Panc1 (cell line): Measurements from ENCODE around the gene PLXNC1. TPM values are rescaled to one million over a fixed set of nuclear protein-coding genes. Genes with fewer than 3 reads are reported as not detected.

Experiments used
- ATAC-seq: fragments of 200-7000 bp; cut with Tn5 transposase; 2 replicates; pipeline ENCODE4 v1.9.1; 2020; ENCODE audit warnings: mild to moderate bottlenecking, moderate library complexity
- BruUV-seq: library from RNA; stranded (reverse); fragments of 400-500 nt; replicated peaks from 2 replicates; lab custom pipeline; 2021; lab: Mats Ljungman, UMichigan
- CTCF ChIA-PET: fragments of 300-600 bp; sonication (Branson Sonifier 250); formaldehyde crosslinking; loops from one replicate; lab custom pipeline; 2022; ENCODE audit warnings: antibody characterized with exemption; lab: Charles Lee
- POLR2A ChIA-PET: fragments of 300-600 bp; sonication (Branson Sonifier 250); formaldehyde crosslinking; loops from one replicate; lab custom pipeline; 2022; ENCODE audit warnings: antibody characterized with exemption; lab: Charles Lee
- DNase-seq: peaks from one replicate; pipeline ENCODE4 v3.0.0-alpha.2; 2010; ENCODE audit warnings: low read depth, low spot score
- H3K27ac ChIP-seq: 2 replicates; pipeline ENCODE4 v1.5.1; 2011; ENCODE audit warnings: mild to moderate bottlenecking, low read length, inconsistent platforms
- H3K27me3 ChIP-seq: fragments of 200-500 bp; sonication (Bioruptor generic); 2 replicates; pipeline ENCODE4 v1.6.0; 2014; ENCODE audit warnings: low read length, inconsistent platforms; ENCODE audit not compliant: control insufficient read depth, insufficient read depth
- H3K36me3 ChIP-seq: fragments of 200-500 bp; sonication (Bioruptor generic); 2 replicates; pipeline ENCODE4 v1.5.1; 2014; ENCODE audit warnings: inconsistent platforms, mild to moderate bottlenecking, low read length, moderate library complexity; ENCODE audit not compliant: control insufficient read depth, insufficient read depth
- H3K4me1 ChIP-seq: 2 replicates; pipeline ENCODE4 v1.5.1; 2011; ENCODE audit warnings: inconsistent platforms, mild to moderate bottlenecking, low read length, moderate library complexity; ENCODE audit not compliant: control insufficient read depth, insufficient read depth
- H3K4me3 ChIP-seq, 2 experiments: 2 replicates each; pipeline ENCODE4 v1.5.1; 2011 to 2012; ENCODE audit warnings: low read depth in 2 of 2, low read length in 2 of 2, mild to moderate bottlenecking in 2 of 2, inconsistent platforms in 1 of 2, moderate library complexity in 1 of 2
- H3K9me3 ChIP-seq: fragments of 200-500 bp; sonication (Bioruptor generic); 2 replicates; pipeline ENCODE4 v1.5.1; 2014; ENCODE audit warnings: low read depth, mild to moderate bottlenecking, inconsistent platforms, low read length, moderate library complexity; ENCODE audit not compliant: control insufficient read depth, insufficient read depth
- POLR2AphosphoS5 ChIP-seq: IDR thresholded peaks from 2 replicates; pipeline ENCODE4 v1.6.1; 2012; ENCODE audit warnings: mild to moderate bottlenecking, low read depth, low read length, moderate library complexity
- SIN3A ChIP-seq: IDR thresholded peaks from 2 replicates; pipeline ENCODE4 v1.6.1; 2012; ENCODE audit warnings: low read depth, mild to moderate bottlenecking, low read length, moderate library complexity, borderline replicate concordance; ENCODE audit not compliant: insufficient read depth
- TCF7L2 ChIP-seq: IDR thresholded peaks from 2 replicates; pipeline ENCODE4 v1.6.1; 2011; ENCODE audit warnings: mild to moderate bottlenecking, low read depth, low read length, inconsistent platforms
- in situ Hi-C: cut with HindIII; loops from 2 replicates; pipeline ENCODE4 v1.10.0; 2016; ENCODE audit warnings: low sequenced_read_pairs, low pct_unique_long_range_greater_than_20kb
- intact Hi-C: fragments of 100-400 bp; cut with micrococcal nuclease; formaldehyde crosslinking; loops from one replicate; pipeline ENCODE4 v1.10.0; 2022; ENCODE audit not compliant: unreplicated experiment
- total RNA-seq: library from RNA; stranded (reverse); gene quantifications from one replicate; pipeline ENCODE4 v1.2.1, GENCODE V29; 2021; ENCODE audit not compliant: unreplicated experiment
- TF ChIP-seq, protein P1 (sequence below), 2 experiments: IDR thresholded peaks; 2 replicates each; pipeline ENCODE4 v1.6.1; 2011 to 2012; ENCODE audit warnings: low read depth in 2 of 2, control low read depth in 1 of 2, low read length in 1 of 2, mild to moderate bottlenecking in 1 of 2, moderate library complexity in 1 of 2; ENCODE audit not compliant: insufficient read depth in 1 of 2
- TF ChIP-seq, protein P2 (sequence below): fragments of 450-650 bp; IDR thresholded peaks from 2 replicates; pipeline ENCODE4 v1.5.1; 2017; ENCODE audit warnings: mild to moderate bottlenecking

Gene PLXNC1
- total RNA-seq, 1 experiment from 2014 or later = 0.57 TPM

- ATAC-seq = no peak
- H3K4me3 ChIP-seq = no peak overlapping the region
- no peaks in the 10 kb centered on the region for H3K36me3 ChIP-seq
Measured at GRCh38 chr12:94254270-94254669, 105.9 kb downstream of the PLXNC1 start.

GRCh38 chr12:94255006-94255405, 106.6 kb downstream of the PLXNC1 start:
- in situ Hi-C loops = no loop called here
- DNase-seq = no peak
- H3K36me3 ChIP-seq = no peaks in the 10 kb centered on the region
- no TSS peak for BruUV-seq
- CTCF ChIA-PET = no interaction called here
- H3K4me1 ChIP-seq = no peaks in the 10 kb centered on the region
- POLR2A ChIA-PET = no interaction called here
- intact Hi-C loops = no loop called here
- no peak overlapping the region for H3K27ac ChIP-seq
- ATAC-seq = no peak
- H3K9me3 ChIP-seq = no peaks in the 10 kb centered on the region
- no peak overlapping the region for H3K4me3 ChIP-seq
- H3K27me3 ChIP-seq = no peaks in the 10 kb centered on the region
- TF ChIP-seq POLR2AphosphoS5 (no peak), TCF7L2 (no peak), SIN3A (no peak)
- TF ChIP-seq, protein P1, sequence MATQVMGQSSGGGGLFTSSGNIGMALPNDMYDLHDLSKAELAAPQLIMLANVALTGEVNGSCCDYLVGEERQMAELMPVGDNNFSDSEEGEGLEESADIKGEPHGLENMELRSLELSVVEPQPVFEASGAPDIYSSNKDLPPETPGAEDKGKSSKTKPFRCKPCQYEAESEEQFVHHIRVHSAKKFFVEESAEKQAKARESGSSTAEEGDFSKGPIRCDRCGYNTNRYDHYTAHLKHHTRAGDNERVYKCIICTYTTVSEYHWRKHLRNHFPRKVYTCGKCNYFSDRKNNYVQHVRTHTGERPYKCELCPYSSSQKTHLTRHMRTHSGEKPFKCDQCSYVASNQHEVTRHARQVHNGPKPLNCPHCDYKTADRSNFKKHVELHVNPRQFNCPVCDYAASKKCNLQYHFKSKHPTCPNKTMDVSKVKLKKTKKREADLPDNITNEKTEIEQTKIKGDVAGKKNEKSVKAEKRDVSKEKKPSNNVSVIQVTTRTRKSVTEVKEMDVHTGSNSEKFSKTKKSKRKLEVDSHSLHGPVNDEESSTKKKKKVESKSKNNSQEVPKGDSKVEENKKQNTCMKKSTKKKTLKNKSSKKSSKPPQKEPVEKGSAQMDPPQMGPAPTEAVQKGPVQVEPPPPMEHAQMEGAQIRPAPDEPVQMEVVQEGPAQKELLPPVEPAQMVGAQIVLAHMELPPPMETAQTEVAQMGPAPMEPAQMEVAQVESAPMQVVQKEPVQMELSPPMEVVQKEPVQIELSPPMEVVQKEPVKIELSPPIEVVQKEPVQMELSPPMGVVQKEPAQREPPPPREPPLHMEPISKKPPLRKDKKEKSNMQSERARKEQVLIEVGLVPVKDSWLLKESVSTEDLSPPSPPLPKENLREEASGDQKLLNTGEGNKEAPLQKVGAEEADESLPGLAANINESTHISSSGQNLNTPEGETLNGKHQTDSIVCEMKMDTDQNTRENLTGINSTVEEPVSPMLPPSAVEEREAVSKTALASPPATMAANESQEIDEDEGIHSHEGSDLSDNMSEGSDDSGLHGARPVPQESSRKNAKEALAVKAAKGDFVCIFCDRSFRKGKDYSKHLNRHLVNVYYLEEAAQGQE (IDR thresholded peaks at IDR 0.05; ENCODE audit: insufficient read depth in 1 of 2, low read depth in 2 of 2, low read length in 1 of 2) = no peak
- TF ChIP-seq, protein P2, sequence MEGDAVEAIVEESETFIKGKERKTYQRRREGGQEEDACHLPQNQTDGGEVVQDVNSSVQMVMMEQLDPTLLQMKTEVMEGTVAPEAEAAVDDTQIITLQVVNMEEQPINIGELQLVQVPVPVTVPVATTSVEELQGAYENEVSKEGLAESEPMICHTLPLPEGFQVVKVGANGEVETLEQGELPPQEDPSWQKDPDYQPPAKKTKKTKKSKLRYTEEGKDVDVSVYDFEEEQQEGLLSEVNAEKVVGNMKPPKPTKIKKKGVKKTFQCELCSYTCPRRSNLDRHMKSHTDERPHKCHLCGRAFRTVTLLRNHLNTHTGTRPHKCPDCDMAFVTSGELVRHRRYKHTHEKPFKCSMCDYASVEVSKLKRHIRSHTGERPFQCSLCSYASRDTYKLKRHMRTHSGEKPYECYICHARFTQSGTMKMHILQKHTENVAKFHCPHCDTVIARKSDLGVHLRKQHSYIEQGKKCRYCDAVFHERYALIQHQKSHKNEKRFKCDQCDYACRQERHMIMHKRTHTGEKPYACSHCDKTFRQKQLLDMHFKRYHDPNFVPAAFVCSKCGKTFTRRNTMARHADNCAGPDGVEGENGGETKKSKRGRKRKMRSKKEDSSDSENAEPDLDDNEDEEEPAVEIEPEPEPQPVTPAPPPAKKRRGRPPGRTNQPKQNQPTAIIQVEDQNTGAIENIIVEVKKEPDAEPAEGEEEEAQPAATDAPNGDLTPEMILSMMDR = no peak

More at GRCh38 chr12:94254270-94254669, 105.9 kb downstream of the PLXNC1 start:
- H3K27me3 ChIP-seq = no peaks in the 10 kb centered on the region
- no TSS peak for BruUV-seq
- intact Hi-C loops = no loop called here
- H3K4me1 ChIP-seq = no peaks in the 10 kb centered on the region
- CTCF ChIA-PET = no interaction called here
- in situ Hi-C loops = no loop called here
- TF ChIP-seq, protein P2 = no peak
- TF ChIP-seq, protein P1 (IDR thresholded peaks at IDR 0.05; ENCODE audit: insufficient read depth in 1 of 2, low read depth in 2 of 2, low read length in 1 of 2) = no peak
- TF ChIP-seq TCF7L2 = no peak
- no peak for TF ChIP-seq POLR2AphosphoS5
- no peak for TF ChIP-seq SIN3A
- no peak for DNase-seq
- POLR2A ChIA-PET = no interaction called here
- no peak overlapping the region for H3K27ac ChIP-seq
- H3K9me3 ChIP-seq = no peaks in the 10 kb centered on the region
